Forelimb muscle (tissue), 1 donor: ENCODE results near the gene MAPK8IP3. TPM values are rescaled to one million over a fixed set of nuclear protein-coding genes. Genes with fewer than 3 reads are reported as not detected.

Experiments
- DNase-seq: peaks from one replicate; pipeline ENCODE4 v3.0.0-alpha.2; 2013; ENCODE audit warnings: low read depth
- polyA plus RNA-seq: library from polyadenylated mRNA; unstranded; fragments of 120-200 nt; gene quantifications from one replicate; pipeline ENCODE4 v1.2.1, GENCODE V29; 2013; ENCODE audit not compliant: insufficient read length

The MAPK8IP3 gene, protein sequence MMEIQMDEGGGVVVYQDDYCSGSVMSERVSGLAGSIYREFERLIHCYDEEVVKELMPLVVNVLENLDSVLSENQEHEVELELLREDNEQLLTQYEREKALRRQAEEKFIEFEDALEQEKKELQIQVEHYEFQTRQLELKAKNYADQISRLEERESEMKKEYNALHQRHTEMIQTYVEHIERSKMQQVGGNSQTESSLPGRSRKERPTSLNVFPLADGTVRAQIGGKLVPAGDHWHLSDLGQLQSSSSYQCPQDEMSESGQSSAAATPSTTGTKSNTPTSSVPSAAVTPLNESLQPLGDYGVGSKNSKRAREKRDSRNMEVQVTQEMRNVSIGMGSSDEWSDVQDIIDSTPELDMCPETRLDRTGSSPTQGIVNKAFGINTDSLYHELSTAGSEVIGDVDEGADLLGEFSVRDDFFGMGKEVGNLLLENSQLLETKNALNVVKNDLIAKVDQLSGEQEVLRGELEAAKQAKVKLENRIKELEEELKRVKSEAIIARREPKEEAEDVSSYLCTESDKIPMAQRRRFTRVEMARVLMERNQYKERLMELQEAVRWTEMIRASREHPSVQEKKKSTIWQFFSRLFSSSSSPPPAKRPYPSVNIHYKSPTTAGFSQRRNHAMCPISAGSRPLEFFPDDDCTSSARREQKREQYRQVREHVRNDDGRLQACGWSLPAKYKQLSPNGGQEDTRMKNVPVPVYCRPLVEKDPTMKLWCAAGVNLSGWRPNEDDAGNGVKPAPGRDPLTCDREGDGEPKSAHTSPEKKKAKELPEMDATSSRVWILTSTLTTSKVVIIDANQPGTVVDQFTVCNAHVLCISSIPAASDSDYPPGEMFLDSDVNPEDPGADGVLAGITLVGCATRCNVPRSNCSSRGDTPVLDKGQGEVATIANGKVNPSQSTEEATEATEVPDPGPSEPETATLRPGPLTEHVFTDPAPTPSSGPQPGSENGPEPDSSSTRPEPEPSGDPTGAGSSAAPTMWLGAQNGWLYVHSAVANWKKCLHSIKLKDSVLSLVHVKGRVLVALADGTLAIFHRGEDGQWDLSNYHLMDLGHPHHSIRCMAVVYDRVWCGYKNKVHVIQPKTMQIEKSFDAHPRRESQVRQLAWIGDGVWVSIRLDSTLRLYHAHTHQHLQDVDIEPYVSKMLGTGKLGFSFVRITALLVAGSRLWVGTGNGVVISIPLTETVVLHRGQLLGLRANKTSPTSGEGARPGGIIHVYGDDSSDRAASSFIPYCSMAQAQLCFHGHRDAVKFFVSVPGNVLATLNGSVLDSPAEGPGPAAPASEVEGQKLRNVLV (N-terminal part only)
- 53.6 TPM for polyA plus RNA-seq

DNA sequence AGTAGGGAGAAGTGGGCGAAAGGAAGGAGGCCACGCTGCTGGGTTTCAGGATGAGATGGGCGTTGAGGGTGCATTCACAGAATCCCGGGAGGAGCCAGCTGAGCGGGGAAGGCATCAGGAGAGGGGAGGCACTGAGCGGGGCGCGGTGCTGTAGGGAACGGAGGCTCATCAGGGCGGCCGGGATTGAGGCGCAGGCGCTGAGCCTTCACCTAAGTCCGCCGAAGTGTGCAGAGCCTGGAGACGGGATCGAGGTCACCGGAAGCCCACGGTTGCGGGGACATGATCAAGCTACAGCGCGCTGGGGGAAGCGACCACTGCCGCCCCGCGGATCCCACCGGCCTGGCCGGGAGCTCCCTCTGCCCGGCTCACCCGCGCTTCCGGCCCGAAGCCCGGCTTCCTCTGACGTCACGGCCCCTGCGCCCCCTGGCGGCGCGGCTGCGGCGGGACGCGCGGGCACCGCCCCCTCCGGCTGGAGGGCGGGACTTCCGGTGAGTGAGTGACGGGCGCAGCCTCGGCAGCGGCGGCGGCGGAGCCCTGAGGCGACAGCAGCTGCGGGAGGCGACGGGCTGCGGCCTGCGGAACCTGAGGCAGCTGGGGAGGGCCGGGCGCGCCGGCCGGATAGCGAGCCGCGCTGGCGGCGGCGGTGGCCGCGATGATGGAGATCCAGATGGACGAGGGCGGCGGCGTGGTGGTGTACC is at the start of gene MAPK8IP3:
TSS of gene MAPK8IP3 (plus strand) at position 508 of the 698 bp plus-strand sequence. CDS start at position 653, 145 bp downstream.
- peak; percentile 61 for DNase-seq

DNA sequence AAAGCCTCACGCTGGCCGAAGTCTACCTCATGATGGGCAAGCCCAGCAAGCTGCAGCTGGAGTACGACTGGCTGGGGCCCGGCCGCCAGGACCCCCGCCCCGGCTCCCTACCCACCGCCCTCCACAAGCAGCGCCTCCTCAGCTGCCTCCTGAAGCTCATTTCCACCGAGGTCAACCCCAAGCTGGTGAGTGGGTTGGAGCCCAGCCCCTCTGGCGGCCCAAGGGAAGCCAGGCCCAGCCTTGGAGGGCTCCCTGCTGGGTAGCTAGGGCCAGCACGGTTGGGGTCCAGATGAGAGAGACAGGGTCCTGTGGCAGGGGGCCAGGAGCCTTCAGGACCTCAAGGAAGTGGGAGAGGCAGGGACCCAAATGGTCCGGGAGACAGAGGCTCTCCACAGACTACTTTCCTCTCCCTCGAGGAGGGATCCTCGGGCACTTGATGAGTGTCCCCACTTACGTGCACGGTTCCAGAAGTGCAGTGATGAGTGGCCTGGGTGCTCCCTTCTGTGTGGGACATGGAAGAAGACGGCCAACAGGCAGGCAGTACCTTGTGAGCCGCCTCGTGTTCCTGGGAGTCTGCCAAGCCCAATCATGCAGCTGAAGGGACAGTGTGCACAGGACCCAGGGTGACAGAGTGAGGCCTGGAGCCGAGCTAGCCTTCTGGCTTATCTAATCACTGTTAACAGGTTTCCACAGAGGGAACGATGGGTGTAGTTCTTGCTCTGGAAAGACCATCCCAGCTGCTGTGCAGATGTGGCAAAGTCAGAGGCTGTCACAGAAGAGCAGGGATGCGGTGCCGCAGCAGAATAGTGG is 49.0 kb upstream of the MAPK8IP3 start:
- DNase-seq: no peak

DNA sequence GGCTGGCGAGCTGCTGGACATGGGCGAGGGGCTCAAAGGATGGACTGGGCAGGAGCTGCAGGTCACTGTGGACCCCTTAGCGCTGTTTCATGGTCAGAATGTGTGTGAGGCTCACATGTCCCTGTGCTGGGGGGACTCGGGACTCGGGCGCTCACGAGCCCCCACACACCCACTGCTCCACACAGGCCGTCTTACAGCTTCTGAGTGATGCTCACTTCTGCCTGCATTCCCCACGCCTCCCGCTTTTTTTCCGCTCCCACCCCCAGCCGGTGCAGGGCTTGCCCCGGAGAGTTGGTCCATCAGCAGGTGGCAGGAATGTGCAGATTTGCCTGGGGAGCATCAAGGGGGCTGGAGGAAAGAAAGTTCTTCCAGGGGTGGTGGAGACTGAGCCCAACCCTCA is 48.2 kb upstream of the MAPK8IP3 start:
- DNase-seq: no peak

DNA sequence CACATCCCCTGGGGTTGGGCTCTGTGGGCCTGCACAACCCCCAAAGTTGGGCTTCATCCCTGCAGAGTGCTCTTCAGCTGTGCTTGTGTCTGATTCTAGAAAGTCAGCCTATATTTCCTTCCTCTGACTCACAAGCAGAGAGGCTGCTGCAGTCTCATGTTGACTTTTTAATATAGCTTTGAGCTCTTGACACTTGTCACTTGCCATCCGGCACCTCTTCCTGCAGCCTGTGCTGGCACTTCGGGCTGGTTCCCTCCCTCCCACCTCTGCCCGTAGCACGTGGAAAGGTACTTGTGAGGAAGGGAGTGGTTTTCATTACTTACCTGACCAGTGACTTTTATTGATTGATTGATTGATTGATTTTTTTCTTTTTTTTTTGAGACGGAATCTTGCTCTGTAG is 47.0 kb upstream of the MAPK8IP3 start:
- no peak for DNase-seq

DNA sequence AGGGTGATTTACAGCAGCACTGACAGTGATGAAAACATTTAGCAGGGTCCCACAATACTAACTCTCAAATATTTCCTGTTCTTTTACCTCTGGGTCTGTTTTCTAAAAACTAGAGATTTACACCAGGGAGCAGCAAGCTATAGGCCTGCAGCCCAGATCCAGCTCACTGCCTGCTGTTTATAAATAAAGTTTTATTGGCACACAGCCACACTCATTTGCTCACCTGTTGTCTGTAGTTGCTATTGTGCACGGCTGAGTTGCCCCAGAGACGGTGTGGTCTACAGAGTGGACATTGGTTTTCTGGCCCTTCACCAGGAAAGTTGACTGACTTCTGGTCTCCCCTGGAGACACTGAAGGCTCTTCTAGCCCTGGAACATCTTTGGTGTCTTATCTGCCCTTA is 44.2 kb upstream of the MAPK8IP3 start:
- no peak for DNase-seq

DNA sequence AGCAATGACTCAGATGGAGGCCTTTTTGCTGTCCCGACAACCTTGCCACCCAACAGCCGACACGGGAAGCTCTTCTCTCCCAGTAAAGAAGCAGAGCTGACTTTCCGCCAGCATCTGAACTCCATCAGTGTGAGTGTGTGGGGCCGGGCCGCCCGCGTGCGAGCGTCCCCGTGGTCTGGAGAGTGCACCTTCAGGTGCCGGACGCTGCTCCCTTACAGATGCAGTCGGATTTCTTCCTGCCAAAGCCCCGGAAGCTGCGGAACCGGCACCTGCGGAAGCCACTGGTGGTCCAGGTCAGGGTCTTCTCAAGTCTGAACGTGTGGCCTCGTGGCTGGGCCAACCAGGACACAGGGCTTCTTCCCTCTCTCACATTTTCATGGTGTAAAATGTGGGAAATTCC is 43.5 kb upstream of the MAPK8IP3 start:
- no peak for DNase-seq

DNA sequence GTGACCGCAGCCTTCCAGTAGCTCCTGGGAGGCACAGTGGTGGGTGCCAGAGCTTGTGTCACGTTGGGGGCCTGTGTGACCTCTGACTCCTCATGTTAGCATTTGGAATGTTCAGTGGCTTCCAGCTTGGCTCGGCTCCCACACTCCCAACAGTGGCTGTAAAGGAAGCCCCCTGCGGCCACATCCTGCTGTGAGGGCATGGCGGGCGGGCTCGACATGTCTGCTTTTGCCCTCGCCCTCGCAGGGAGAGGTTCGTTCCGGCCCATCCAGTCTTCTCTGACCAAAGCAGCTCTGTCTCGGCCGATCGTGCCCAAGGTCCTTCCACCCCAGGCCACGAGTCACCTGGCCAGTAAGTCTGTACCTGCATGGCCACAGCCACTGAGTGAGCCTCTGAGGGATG is 40.2 kb upstream of the MAPK8IP3 start:
- no peak for DNase-seq

DNA sequence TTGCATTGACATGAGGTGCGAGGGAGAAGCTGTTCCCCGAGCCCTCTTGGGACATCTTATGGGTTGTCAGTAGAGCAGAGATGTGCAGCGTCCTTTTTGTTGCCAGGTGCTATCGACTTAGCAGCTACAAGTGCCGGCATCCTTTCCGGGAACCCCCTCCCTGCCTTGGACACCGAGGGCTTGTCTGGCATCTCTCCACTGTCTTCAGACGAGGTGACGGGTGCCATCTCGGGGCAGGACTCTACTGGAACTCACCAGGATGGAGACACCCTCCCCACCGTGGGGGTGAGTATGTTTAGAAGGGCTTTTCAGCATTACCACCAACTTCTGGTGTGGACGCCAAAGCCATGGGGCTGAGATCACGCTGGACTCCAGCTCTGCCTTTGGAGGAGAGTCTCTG is 39.7 kb upstream of the MAPK8IP3 start:
- no peak for DNase-seq

DNA sequence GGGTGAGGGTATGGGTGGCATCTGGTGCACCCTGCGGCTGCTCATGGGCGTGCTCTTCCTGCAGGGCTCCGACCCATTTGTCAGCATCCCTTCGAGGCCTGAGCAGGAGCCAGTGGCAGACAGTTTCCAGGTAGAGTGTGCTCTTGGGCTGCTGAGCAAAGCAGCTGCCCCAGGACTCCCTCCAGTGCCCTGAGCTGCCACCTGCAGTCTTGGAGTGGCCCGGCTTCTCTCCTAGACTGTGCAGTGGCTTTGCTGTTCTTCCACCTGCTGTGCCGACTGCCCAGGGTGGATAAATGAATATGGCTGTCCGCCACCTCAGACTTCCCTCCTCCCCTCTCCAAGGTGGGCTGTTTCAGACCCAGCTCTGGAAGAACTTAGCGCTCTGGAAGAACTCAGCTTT is 38.7 kb upstream of the MAPK8IP3 start:
- no peak for DNase-seq

DNA sequence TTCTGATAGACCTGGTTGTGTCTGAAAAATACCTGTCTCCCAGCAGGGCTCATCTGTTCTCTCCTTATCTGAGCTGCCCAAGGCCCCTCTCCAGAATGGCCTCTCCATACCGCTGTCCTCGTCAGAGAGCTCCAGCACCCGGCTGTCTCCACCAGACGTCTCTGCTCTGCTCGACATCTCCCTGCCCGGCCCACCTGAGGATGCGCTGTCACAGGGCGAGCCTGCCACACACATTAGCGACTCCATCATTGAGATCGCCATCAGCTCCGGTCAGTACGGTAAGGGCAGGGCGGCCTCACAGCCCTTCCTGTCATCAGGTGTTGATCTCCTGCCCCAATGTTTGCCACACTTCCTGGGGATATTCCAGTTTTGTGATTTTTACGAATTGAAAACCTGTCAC is 38.1 kb upstream of the MAPK8IP3 start:
- no peak for DNase-seq

DNA sequence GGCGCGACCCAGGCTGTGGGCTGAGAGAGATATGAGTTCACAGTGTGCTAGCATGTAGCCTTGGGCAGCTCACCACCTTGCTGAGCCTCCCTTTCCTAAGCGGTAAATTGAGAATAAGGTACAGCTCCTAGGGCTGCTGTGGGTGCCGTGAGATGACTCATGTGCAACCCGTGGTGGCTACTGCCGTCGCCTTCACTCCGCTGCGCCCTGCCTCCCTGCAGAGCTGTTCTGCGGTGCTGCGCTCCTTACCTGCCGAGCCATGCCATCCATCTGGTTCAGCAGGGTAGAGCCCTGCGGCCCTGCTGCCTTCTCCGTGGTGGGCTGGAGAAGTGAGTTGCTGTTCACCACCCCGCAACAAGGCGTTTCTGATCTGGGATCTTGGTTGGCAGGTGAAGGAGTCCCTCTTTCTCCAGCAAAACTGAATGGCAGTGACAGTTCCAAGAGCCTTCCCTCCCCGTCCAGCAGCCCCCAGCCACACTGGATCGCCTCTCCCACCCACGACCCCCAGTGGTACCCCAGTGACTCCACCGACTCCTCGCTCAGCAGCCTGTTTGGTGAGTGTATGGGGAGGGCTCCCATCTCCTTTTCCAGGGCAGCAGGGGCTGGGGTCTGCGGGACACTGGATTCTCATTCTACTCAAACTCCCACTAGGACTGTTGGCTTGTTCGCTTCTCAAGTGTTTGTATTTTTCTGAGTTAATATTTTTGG is 37.2 kb upstream of the MAPK8IP3 start:
- no peak for DNase-seq

DNA sequence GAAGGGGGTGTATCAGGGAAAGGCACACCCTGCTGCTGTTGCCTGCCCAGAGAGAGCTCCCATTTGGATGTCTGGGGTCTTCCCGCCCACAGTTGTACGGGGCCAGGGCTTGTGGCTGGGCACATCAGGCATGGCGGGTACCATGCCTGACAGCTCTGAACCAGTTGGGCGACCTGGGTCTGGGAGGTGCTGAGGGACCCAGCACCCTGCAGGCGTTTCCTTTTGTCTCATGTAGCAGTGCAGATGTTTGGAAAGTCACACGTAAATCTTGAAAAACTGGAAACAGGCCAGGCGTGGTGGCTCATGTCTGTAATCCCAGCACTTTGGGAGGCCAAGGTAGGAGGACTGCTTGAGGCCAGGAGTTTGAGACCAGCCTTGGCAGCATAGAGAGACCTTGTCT is 36.3 kb upstream of the MAPK8IP3 start:
- no peak for DNase-seq

DNA sequence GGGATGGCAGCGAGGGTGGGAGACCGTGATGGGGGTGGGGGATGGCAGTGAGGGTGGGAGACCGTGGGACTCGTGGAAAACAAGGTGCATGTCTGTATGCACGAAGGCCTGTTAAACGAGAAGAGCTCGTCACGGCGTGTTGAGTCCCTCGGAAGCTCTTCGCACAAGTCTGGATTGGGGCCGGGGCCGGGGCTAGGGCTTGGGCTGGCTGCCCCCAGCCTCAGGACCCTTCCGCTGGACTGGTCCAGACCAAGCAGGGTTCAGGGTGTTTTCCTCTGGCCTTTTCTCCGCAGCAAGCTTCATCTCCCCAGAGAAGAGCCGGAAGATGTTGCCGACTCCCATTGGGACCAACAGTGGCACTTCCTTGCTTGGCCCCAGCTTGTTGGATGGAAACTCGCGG is 35.6 kb upstream of the MAPK8IP3 start:
- DNase-seq: no peak

DNA sequence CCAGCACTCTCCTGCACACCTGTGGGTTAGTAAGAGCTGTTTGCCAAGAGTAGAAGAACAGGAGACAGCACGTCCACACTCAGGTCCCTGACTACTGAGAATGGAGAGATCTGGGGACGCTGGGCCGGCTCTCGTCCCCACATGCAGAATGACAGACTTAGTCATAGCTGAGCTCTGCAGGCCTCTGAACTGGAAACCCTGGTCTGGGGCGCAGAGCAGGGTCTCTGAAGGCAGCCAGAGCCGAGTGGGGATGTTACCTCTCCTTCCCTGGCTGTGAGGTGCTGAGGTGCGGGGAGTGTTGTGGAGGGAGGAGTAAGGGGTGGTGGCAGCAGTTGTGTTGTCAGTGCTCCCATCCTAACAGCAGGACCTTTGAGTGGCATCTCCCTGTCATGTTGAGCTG is 35.1 kb upstream of the MAPK8IP3 start:
- DNase-seq: no peak

DNA sequence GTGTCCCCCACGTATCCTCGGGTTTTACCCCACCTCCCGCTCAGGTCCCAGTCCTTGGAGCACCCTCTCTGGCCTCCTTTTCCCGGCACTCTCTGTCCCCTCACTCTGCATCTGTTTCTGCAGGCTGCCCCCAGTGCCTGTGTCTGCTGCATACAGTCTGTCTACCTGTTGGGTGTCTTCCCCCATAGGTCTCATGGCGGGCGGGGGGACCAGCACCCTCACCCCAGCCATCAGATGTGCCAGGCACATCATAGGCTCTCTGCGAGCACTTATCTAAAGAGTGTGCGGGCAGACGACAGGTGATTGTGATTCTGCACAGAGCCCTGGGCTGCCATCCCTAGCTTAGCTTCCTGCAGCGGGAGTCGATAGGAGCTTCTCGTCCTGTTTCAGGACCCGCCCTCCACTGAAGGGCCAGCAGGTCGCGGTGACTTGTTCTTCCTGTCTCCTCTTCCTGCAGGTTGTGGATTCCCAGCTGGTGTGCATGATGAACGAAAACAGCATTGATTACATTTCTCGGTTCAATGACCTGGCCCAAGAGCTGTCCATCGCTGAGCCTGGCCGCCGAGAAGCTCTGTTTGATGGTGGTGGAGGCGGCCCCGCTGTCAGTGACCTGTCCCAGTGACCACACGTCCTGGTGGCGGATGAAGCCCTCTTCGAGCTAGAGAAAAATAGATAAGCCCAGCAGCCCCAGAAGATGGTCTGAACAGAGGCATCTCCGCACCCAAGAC is 32.4 kb upstream of the MAPK8IP3 start:
- DNase-seq: no peak

DNA sequence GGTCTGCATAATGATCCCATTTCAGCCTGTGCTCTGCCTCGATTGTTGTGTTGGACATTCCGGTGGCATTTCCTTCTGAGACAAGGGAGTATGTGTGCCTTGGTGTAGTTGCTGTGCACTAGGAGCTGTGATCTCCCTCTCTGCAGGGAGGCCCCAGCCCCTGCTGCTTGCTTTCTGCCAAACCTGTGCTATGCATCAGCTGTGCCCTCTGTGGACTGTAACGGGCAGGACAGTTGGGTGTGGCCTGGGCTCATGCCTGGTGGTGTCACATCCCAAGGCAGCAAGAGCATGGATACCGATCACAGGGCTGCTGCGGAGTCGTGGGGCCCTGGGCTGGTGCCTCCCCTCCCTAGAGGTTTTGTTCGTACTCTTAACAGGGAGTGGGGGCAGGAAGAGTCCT is 31.7 kb upstream of the MAPK8IP3 start:
- DNase-seq: no peak

DNA sequence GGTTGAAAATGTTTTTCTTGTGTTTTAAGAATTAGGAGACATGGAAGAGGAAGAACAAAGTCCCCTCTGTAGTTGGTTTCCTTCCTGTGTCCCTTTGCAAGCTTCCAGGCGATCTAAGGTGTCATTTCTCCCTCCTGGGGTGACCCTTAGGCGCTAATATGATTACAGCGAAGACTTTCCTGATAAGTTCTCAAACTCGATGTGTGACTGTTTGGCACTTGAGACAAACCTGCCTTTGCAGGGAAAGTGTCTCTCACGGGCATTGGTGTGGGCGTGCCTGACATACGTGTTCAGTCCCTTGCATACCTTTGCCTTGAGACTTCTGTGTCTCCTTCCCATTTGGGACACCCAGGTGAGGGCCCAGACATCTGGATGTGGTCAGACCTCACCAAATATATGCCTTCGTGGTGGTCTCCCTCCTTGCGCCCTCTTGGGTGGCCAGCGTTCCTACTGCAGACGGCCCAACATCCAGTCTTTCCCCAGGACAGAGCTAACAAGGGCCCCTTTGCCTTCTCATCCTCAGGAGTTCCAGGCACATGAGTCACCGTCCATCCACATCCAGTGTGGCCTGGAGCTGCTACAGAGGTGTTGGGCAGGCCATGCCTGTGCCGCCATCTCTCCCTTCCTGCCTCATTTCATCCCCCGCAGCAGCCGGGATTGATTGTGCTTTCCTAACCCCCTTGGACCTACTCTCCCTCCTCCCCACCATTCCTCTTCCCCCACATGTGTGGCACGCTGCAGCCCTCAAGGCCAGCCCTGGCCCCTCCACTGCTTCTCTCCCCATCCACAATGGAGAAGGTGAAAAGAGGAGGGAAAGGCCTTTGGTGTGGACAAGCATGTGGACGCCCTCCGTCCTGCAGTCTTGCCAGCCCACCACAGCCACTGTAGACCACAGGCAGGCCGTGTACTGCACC is 31.0 kb upstream of the MAPK8IP3 start:
- DNase-seq: no peak

DNA sequence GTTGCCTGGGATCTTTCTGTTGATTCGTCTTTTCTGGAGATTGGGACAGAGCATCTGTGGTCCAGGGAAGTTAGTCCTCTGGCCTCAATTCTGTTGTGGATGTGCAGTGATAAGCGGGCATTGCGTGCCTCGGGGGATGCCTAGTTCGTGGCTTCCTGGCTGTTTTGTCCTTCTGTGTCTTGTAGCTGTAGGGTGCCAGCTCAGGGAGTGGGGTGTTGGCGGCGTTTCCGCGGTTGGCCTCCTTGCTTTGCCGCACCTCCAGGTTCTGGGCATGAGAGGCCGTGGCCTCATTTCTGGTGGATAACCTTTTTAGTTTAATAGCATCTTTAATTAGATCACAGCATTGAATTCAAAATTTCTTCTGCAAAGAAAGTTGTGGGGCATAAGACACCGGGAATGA is 29.3 kb upstream of the MAPK8IP3 start:
- DNase-seq: no peak
